ENCODE measurements around the gene MAJIN.

The MAJIN gene

DNA sequence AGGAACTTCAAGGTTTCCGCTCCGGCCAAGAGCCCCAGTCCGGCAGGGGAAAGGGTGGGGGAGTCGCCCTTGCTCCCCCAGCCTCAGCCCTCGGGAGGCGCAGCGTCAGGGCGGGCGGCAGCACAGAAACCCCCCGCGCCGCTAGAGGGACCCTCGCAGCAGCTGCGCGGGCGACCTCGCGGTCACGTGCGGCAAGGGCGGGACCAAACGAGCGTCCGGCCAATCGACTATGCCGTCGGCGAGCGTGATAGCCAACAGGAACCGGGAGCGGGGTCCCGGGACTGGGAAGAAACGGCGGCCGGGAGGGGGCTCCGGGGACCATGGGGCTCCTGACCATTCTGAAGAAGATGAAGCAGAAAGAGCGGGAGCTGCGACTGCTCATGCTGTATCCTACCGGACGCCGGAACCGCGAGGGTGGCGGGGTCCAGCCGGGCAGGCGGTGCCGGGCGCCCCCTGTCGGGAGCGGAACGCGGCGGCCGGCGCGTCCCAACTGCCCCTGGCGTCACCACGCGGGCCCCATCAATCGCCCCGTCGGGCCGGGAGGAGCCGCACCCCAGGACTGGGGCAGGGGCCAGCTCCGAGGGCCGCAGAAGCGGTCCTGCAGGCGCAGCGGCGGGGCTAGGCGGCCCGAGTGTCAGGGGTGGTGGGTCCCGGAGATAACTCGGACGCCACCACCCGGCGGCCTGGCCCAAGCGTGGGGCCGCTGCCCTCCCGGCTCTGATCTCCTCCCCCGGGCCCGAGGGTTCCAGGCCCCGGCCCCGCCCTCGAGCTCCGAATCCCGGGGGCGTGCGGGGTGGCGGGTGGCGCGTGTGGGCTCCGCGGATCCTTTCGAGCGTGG is 42.2 kb upstream of the MAJIN start, which contains the start of gene ARL2 (continued):
- TF ChIP-seq ZNF513 (tag by site-specific recombination; IDR thresholded peaks at IDR 0.05) (peak; percentile 51), ZNF366 (tag by site-specific recombination; conservative IDR thresholded peaks at IDR 0.05) (no peak), ZNF341 (tag by site-specific recombination; IDR thresholded peaks at IDR 0.05; ENCODE audit: low read depth) (no peak), ZNF394 (tag by site-specific recombination; IDR thresholded peaks at IDR 0.05; ENCODE audit: borderline replicate concordance) (peak; percentile 46; the same call in 1 of the 2 replicates), ZBTB49 (tag by site-specific recombination; IDR thresholded peaks at IDR 0.05; ENCODE audit: low read depth) (no peak), ZNF423 (tag by site-specific recombination; IDR thresholded peaks at IDR 0.05) (peak; percentile 55; the same call in 1 of the 2 replicates), ZNF629 (tag by site-specific recombination; IDR thresholded peaks at IDR 0.05) (no peak; the same call in 1 of the 2 replicates), HOXC10 (CRISPR knock-in tag; IDR thresholded peaks at IDR 0.05) (no peak), FEZF1 (tag by site-specific recombination; IDR thresholded peaks at IDR 0.05) (no peak), GLI4 (tag by site-specific recombination; IDR thresholded peaks at IDR 0.05) (no peak), SP3 (tag by site-specific recombination; IDR thresholded peaks at IDR 0.05) (peak; percentile 31; the same call in 1 of the 2 replicates), ZBTB7A (tag by site-specific recombination; IDR thresholded peaks at IDR 0.05; ENCODE audit: low read depth) (peak; percentile 69; the same call in 1 of the 2 replicates), ZNF830 (tag by site-specific recombination; IDR thresholded peaks at IDR 0.05; ENCODE audit: low read depth) (no peak), ZFHX2 (tag by site-specific recombination; conservative IDR thresholded peaks at IDR 0.05) (peak; percentile 89), EGR2 (tag by site-specific recombination; IDR thresholded peaks at IDR 0.05; ENCODE audit: low read depth) (peak; percentile 84), REPIN1 (tag by site-specific recombination; IDR thresholded peaks at IDR 0.05; ENCODE audit: low read depth) (no peak), ZNF501 (tag by site-specific recombination; IDR thresholded peaks at IDR 0.05) (no peak; the same call in 1 of the 2 replicates), ZSCAN30 (tag by site-specific recombination; IDR thresholded peaks at IDR 0.05) (peak; percentile 78), ZNF610 (tag by site-specific recombination; IDR thresholded peaks at IDR 0.05; ENCODE audit: borderline replicate concordance) (no peak), ZNF404 (tag by site-specific recombination; IDR thresholded peaks at IDR 0.05) (no peak), GFI1B (tag by site-specific recombination; IDR thresholded peaks at IDR 0.05) (no peak), MYNN (tag by site-specific recombination; IDR thresholded peaks at IDR 0.05; ENCODE audit: borderline replicate concordance) (no peak)
- TF ChIP-seq, protein P1, sequence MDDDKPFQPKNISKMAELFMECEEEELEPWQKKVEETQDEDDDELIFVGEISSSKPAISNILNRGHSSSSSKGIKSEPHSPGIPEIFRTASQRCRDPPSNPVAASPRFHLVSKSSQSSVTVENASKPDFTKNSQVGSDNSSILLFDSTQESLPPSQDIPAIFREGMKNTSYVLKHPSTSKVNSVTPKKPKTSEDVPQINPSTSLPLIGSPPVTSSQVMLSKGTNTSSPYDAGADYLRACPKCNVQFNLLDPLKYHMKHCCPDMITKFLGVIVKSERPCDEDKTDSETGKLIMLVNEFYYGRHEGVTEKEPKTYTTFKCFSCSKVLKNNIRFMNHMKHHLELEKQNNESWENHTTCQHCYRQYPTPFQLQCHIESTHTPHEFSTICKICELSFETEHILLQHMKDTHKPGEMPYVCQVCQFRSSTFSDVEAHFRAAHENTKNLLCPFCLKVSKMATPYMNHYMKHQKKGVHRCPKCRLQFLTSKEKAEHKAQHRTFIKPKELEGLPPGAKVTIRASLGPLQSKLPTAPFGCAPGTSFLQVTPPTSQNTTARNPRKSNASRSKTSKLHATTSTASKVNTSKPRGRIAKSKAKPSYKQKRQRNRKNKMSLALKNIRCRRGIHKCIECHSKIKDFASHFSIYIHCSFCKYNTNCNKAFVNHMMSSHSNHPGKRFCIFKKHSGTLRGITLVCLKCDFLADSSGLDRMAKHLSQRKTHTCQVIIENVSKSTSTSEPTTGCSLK (tag by site-specific recombination; IDR thresholded peaks at IDR 0.05) = no peak
- TF ChIP-seq, protein P2, sequence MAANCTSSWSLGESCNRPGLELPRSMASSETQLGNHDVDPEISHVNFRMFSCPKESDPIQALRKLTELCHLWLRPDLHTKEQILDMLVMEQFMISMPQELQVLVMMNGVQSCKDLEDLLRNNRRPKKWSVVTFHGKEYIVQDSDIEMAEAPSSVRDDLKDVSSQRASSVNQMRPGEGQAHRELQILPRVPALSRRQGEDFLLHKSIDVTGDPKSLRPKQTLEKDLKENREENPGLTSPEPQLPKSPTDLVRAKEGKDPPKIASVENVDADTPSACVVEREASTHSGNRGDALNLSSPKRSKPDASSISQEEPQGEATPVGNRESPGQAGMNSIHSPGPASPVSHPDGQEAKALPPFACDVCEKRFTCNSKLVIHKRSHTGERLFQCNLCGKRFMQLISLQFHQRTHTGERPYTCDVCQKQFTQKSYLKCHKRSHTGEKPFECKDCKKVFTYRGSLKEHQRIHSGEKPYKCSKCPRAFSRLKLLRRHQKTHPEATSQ (tag by site-specific recombination; IDR thresholded peaks at IDR 0.05) = no peak

Data from HEK293 (cell line).